ENCODE measurements around the gene FKBP5.
"Not testable (repeated sequence)": the region's sequence is repeated elsewhere in the genome, so short reads cannot be mapped to it uniquely, and the experiment has no call there.

DNA sequence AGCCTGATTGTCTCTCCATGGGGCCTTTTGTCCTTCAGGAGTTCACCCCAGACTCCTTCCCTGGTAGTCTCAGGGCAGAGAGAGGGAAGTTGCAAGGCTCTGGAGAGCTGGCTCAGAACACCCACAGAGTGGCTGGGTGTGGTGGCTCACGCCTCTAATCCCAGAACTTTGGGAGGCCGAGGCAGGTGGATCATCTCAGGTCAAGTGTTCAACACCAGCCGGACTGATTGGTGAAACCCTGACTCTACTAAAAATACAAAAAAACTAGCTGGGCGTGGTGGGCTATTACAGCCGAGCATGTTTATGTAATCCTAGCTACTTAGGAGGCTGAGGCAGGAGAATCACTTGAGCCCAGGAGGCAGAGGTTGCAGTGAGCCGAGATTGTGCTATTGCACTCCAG lies 152.9 kb downstream of the FKBP5 start:
- TF ChIP-seq, protein P1, sequence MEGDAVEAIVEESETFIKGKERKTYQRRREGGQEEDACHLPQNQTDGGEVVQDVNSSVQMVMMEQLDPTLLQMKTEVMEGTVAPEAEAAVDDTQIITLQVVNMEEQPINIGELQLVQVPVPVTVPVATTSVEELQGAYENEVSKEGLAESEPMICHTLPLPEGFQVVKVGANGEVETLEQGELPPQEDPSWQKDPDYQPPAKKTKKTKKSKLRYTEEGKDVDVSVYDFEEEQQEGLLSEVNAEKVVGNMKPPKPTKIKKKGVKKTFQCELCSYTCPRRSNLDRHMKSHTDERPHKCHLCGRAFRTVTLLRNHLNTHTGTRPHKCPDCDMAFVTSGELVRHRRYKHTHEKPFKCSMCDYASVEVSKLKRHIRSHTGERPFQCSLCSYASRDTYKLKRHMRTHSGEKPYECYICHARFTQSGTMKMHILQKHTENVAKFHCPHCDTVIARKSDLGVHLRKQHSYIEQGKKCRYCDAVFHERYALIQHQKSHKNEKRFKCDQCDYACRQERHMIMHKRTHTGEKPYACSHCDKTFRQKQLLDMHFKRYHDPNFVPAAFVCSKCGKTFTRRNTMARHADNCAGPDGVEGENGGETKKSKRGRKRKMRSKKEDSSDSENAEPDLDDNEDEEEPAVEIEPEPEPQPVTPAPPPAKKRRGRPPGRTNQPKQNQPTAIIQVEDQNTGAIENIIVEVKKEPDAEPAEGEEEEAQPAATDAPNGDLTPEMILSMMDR (conservative IDR thresholded peaks at IDR 0.05; ENCODE audit: low read depth, low read length): not testable (repeated sequence)
- not testable (repeated sequence) for TF ChIP-seq EZH2 (IDR thresholded peaks at IDR 0.05; ENCODE audit: low read length, unreplicated experiment)

Measured in PC-3 (cell line).